ENCODE data around the gene MYO10.
"Not testable (repeated sequence)": the region's sequence is repeated elsewhere in the genome, so short reads cannot be mapped to it uniquely, and the experiment has no call there.

The MYO10 gene

GRCh38 chr5:16744164-16744880 lies 191.8 kb downstream of the MYO10 start:
- no peak for DNase-seq (ENCODE audit: low read depth, low spot score)

- no peak for DNase-seq (ENCODE audit: low read depth, low spot score)
These were observed 193.2 kb downstream of the MYO10 start for GRCh38 chr5:16742938-16743337.

GRCh38 chr5:16740811-16741392 lies 195.2 kb downstream of the MYO10 start:
- no peak for DNase-seq (ENCODE audit: low read depth, low spot score)

GRCh38 chr5:16740066-16740810 lies 195.8 kb downstream of the MYO10 start:
- DNase-seq (ENCODE audit: low read depth, low spot score), result no peak

GRCh38 chr5:16738393-16738792 lies 197.7 kb downstream of the MYO10 start:
- not testable (repeated sequence) for DNase-seq (ENCODE audit: low read depth, low spot score)

GRCh38 chr5:16737620-16738364 lies 198.3 kb downstream of the MYO10 start:
- no peak for DNase-seq (ENCODE audit: low read depth, low spot score)

GRCh38 chr5:16737209-16737608 lies 198.9 kb downstream of the MYO10 start:
- DNase-seq (ENCODE audit: low read depth, low spot score), result no peak

GRCh38 chr5:16736158-16736995 lies 199.7 kb downstream of the MYO10 start:
- no peak for DNase-seq (ENCODE audit: low read depth, low spot score)

GRCh38 chr5:16735101-16736060 lies 200.7 kb downstream of the MYO10 start:
- DNase-seq (ENCODE audit: low read depth, low spot score), result no peak

GRCh38 chr5:16733331-16734006 lies 202.6 kb downstream of the MYO10 start:
- no peak for DNase-seq (ENCODE audit: low read depth, low spot score)

GRCh38 chr5:16732356-16732755 lies 203.7 kb downstream of the MYO10 start:
- no peak for DNase-seq (ENCODE audit: low read depth, low spot score)

- no peak for DNase-seq (ENCODE audit: low read depth, low spot score)
These were observed 208.2 kb downstream of the MYO10 start for GRCh38 chr5:16727755-16728325.

- DNase-seq (ENCODE audit: low read depth, low spot score), result no peak
These were observed 209.5 kb downstream of the MYO10 start for GRCh38 chr5:16726538-16726946.

- no peak for DNase-seq (ENCODE audit: low read depth, low spot score)
These were observed 210.5 kb downstream of the MYO10 start for GRCh38 chr5:16725575-16725974.

- no peak for DNase-seq (ENCODE audit: low read depth, low spot score)
These were observed 212.3 kb downstream of the MYO10 start for GRCh38 chr5:16723821-16724220.

GRCh38 chr5:16722097-16722495 lies 214.0 kb downstream of the MYO10 start:
- no peak for DNase-seq (ENCODE audit: low read depth, low spot score)

- DNase-seq (ENCODE audit: low read depth, low spot score), result no peak
These were observed 214.7 kb downstream of the MYO10 start for GRCh38 chr5:16721151-16722096.

GRCh38 chr5:16718036-16718435 lies 218.1 kb downstream of the MYO10 start:
- DNase-seq (ENCODE audit: low read depth, low spot score), result not testable (repeated sequence)
